Body of pancreas (tissue), 4 donors: ENCODE results near the gene NEK11. TPM values are rescaled to one million over a fixed set of nuclear protein-coding genes. Genes with fewer than 3 reads are reported as not detected.

Source experiments
- ATAC-seq: fragments of 150-250 bp; one replicate; pipeline ENCODE4 v1.9.1; 2016
- DNase-seq, 4 donors: peaks; one replicate each; pipeline ENCODE4 v3.0.0-alpha.2; 2019
- H3K27ac ChIP-seq, 4 donors: fragments of 200-600 bp; sonication (generic); 1 replicate in 3 of 4; 2 replicates in 1 of 4; pipeline versions ENCODE4 v1.5.1 to v1.6.1; 2016 to 2019; ENCODE audit warnings: mild to moderate bottlenecking in 1 of 4, mixed read lengths in 1 of 4, moderate library complexity in 1 of 4
- H3K27me3 ChIP-seq, 2 donors: fragments of 200-600 bp; sonication (generic); one replicate each; pipeline ENCODE4 v1.6.0; 2016; ENCODE audit warnings: mild to moderate bottlenecking in 1 of 2
- H3K36me3 ChIP-seq, 2 donors: fragments of 200-600 bp; sonication (generic); replicated peaks in 1 of 2; 2 replicates each; pipeline ENCODE4 v1.5.1; 2016; ENCODE audit warnings: low read depth in 2 of 2; ENCODE audit not compliant: insufficient read depth in 1 of 2
- H3K4me1 ChIP-seq: fragments of 200-600 bp; sonication (generic); one replicate; pipeline ENCODE4 v1.6.0; 2016
- H3K4me3 ChIP-seq, 2 donors: fragments of 200-600 bp; sonication (generic); 1 replicate in 1 of 2; 2 replicates in 1 of 2; pipeline ENCODE4 v1.5.1; 2016 to 2019
- H3K9me3 ChIP-seq, 3 donors: fragments of 200-600 bp; sonication (generic); 1 replicate in 2 of 3; 2 replicates in 1 of 3; pipeline ENCODE4 v1.5.1; 2016
- CTCF ChIP-seq, 7 experiments: fragments of 450-650 bp in 4 of 7; fragments of 200-600 bp in 3 of 7; sonication (generic) in 3 of 7; IDR thresholded peaks; one replicate each; pipeline ENCODE4 v1.5.1; 2016 to 2019; ENCODE audit warnings: antibody characterized with exemption in 7 of 7
- POLR2A ChIP-seq, 3 donors: fragments of 450-650 bp; IDR thresholded peaks; one replicate each; pipeline ENCODE4 v1.6.1; 2016; ENCODE audit warnings: antibody characterized with exemption in 3 of 3, mild to moderate bottlenecking in 2 of 3
- WGBS, 2 donors: methylation state at CpG; one replicate each; pipeline ENCODE4 v1.1.5; 2017; 5-methylcytosine and 5-hydroxymethylcytosine counted together
- intact Hi-C: fragments of 100-400 bp; cut with DNase I; formaldehyde crosslinking; loops from one replicate; pipeline ENCODE4 v1.15.1; 2023
- total RNA-seq, 2 donors: library from RNA; depleted of rRNA; stranded (reverse); fragments of >200 nt; gene quantifications; one replicate each; pipeline ENCODE4 v1.1.0, GENCODE V29; 2016

The NEK11 gene
- total RNA-seq, 2 donors from 2014 or later: 3.4 to 10.2 TPM

DNA sequence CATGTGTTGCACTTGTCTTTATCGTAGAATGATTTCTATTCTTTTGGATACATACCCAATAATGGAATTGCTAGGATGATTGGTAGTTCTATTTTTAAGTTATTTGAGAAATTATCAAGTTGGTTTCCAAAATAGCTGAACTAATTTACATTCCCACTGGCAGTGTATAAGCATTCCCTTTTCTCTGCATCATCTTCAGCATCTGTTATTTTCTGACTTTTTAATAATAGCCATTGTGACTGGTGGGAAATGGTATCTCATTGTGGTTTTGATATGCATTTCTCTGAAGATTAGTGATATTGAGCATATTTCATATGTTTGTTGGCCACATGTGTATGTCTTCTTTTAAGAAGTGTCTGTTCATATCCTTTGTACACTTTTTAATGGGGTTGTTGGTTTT lies 273.2 kb downstream of the NEK11 start:
- no peak for ATAC-seq

DNA sequence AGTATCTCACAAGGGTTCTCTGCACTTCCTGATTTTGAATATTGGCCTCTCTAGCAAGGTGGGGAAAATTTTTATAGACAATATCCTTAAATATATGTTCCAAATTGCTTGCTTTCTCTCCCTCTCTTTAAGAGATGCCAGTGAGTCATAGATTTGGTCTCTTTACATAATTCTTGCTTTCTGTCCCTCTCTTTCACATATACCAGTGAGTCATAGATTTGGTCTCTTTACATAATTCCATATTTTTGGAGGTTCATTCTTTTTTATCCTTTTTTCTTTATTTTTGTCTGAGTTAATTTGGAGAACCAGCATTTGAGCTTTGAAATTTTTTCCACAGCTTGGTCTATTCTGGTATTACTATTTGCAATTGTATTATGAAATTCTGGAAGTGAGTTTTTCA lies 277.2 kb downstream of the NEK11 start:
- ATAC-seq: no peak
- Histone ChIP-seq H3K36me3 (no peaks in the 10 kb centered on the region), H3K4me3 (no peak overlapping the region), H3K9me3 (no peaks in the 10 kb centered on the region), H3K4me1 (no peaks in the 10 kb centered on the region), H3K27ac (no peak overlapping the region), H3K27me3 (no peaks in the 10 kb centered on the region)
- intact Hi-C loops: no loop called here
- TF ChIP-seq CTCF (IDR thresholded peaks at IDR 0.05) (no peak), POLR2A (IDR thresholded peaks at IDR 0.05) (no peak)
- DNase-seq: no peak

More for the DNA sequence above, 273.2 kb downstream of the NEK11 start:
- no peaks in the 10 kb centered on the region for H3K4me1 ChIP-seq
- H3K9me3 ChIP-seq: no peaks in the 10 kb centered on the region
- no peak overlapping the region for H3K27ac ChIP-seq
- no peak overlapping the region for H3K4me3 ChIP-seq
- intact Hi-C loops: no loop called here
- WGBS, 2 donors: 92 to 97% methylated on average over 1 of the region's 1 CpG
- DNase-seq: no peak
- no peaks in the 10 kb centered on the region for H3K27me3 ChIP-seq
- TF ChIP-seq POLR2A (IDR thresholded peaks at IDR 0.05): no peak
- TF ChIP-seq CTCF (IDR thresholded peaks at IDR 0.05): no peak
- no peaks in the 10 kb centered on the region for H3K36me3 ChIP-seq

DNA sequence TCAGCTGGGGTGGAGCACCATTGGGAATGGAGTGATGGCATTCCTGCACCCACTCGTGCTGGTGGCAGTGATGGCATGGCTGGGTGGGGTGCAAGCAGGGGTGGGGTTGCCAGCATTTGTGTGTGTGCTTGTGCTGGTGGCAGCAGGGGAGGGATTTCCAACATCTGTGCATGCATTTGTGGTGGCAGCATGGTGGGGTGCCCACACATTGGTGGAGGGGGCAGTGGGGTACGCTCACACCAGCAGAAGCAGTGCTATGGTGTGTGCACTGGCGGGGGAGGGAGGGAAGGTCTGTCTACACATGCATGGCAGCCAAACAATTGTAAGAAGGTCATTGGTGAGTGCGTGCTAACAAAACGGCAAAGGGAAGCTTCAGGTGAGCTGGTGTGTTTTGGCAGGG lies 278.2 kb downstream of the NEK11 start:
- intact Hi-C loops: no loop called here
- Histone ChIP-seq H3K9me3 (no peaks in the 10 kb centered on the region), H3K4me1 (no peaks in the 10 kb centered on the region), H3K4me3 (no peak overlapping the region), H3K36me3 (no peaks in the 10 kb centered on the region), H3K27me3 (no peaks in the 10 kb centered on the region), H3K27ac (no peak overlapping the region)
- DNase-seq: no peak
- no peak for ATAC-seq
- TF ChIP-seq CTCF (IDR thresholded peaks at IDR 0.05) (no peak), POLR2A (IDR thresholded peaks at IDR 0.05) (no peak)
- WGBS, 2 donors: 68 to 86% methylated on average over 4 to 5 of the region's 5 CpGs

- intact Hi-C loops: no loop called here
These were observed 279.6 kb downstream of the NEK11 start for GRCh38 chr3:131306242-131306641.

More at GRCh38 chr3:131306242-131306641, 279.6 kb downstream of the NEK11 start:
- DNase-seq (no peak), ATAC-seq (no peak)
- no peaks in the 10 kb centered on the region for H3K4me1 ChIP-seq
- H3K36me3 ChIP-seq: no peaks in the 10 kb centered on the region
- no peaks in the 10 kb centered on the region for H3K27me3 ChIP-seq
- TF ChIP-seq CTCF (IDR thresholded peaks at IDR 0.05) (no peak), POLR2A (IDR thresholded peaks at IDR 0.05) (no peak)
- H3K27ac ChIP-seq: no peak overlapping the region
- no peak overlapping the region for H3K4me3 ChIP-seq
- H3K9me3 ChIP-seq: no peaks in the 10 kb centered on the region
